HEK293T (cell line): ENCODE measurements around the gene P2RY14.

ENCODE experiments used
- BHLHE40 ChIP-seq: fragments of 450-650 bp; IDR thresholded peaks from 2 replicates; pipeline ENCODE4 v1.6.1; 2016; ENCODE audit warnings: mild to moderate bottlenecking, moderate library complexity, borderline replicate concordance
- CTBP1 ChIP-seq: fragments of 450-650 bp; IDR thresholded peaks from 2 replicates; pipeline ENCODE4 v1.6.1; 2016; ENCODE audit warnings: borderline replicate concordance
- ELF4 ChIP-seq: fragments of 450-650 bp; IDR thresholded peaks from 2 replicates; pipeline ENCODE4 v1.6.1; 2017; ENCODE audit warnings: antibody characterized with exemption
- FOXA1 ChIP-seq: fragments of 450-650 bp; IDR thresholded peaks from 2 replicates; pipeline ENCODE4 v1.6.1; 2016; ENCODE audit warnings: mild to moderate bottlenecking
- FOXK2 ChIP-seq: fragments of 450-650 bp; IDR thresholded peaks from 2 replicates; pipeline ENCODE4 v1.6.1; 2016; ENCODE audit warnings: mild to moderate bottlenecking
- FOXM1 ChIP-seq: fragments of 450-650 bp; IDR thresholded peaks from 2 replicates; pipeline ENCODE4 v1.6.1; 2017; ENCODE audit warnings: mild to moderate bottlenecking, borderline replicate concordance
- SP1 ChIP-seq: fragments of 450-650 bp; IDR thresholded peaks from 2 replicates; pipeline ENCODE4 v1.6.1; 2017
- SUZ12 ChIP-seq: fragments of 450-650 bp; IDR thresholded peaks from 2 replicates; pipeline ENCODE4 v1.6.1; 2016; ENCODE audit warnings: mild to moderate bottlenecking
- ZNF384 ChIP-seq: fragments of 450-650 bp; IDR thresholded peaks from 2 replicates; pipeline ENCODE4 v1.6.1; 2016

DNA sequence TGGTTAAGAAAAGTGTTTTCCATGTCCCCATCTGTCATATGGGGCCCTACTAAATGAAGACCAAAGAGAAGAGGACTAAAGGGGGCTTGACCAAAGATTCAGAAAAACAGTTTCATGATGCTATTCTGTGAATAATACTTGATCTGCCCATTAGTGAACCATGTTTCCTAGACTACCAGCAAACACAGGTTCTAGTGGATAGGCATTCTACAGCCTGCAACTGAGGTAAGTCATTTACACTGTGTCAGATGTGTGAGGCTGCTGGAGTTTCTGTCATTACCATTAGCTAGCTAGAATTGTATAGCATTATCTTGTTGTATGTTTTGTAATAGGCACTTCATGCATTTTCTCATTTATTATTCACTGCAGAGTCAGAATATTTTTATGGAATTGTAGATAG is 81.9 kb downstream of the P2RY14 start:
- TF ChIP-seq FOXK2 (no peak), FOXM1 (no peak), ZNF384 (no peak), BHLHE40 (no peak), SP1 (no peak), CTBP1 (no peak), SUZ12 (no peak), FOXA1 (no peak), ELF4 (no peak)
